ENCODE measurements around the gene INHA. TPM values are rescaled to one million over a fixed set of nuclear protein-coding genes. Genes with fewer than 3 reads are reported as not detected.
A peak's percentile ranks its signal among the peaks of the same experiment; 100 is the strongest.

The INHA gene
- total RNA-seq, 4 donors from 2014 or later = not detected

DNA sequence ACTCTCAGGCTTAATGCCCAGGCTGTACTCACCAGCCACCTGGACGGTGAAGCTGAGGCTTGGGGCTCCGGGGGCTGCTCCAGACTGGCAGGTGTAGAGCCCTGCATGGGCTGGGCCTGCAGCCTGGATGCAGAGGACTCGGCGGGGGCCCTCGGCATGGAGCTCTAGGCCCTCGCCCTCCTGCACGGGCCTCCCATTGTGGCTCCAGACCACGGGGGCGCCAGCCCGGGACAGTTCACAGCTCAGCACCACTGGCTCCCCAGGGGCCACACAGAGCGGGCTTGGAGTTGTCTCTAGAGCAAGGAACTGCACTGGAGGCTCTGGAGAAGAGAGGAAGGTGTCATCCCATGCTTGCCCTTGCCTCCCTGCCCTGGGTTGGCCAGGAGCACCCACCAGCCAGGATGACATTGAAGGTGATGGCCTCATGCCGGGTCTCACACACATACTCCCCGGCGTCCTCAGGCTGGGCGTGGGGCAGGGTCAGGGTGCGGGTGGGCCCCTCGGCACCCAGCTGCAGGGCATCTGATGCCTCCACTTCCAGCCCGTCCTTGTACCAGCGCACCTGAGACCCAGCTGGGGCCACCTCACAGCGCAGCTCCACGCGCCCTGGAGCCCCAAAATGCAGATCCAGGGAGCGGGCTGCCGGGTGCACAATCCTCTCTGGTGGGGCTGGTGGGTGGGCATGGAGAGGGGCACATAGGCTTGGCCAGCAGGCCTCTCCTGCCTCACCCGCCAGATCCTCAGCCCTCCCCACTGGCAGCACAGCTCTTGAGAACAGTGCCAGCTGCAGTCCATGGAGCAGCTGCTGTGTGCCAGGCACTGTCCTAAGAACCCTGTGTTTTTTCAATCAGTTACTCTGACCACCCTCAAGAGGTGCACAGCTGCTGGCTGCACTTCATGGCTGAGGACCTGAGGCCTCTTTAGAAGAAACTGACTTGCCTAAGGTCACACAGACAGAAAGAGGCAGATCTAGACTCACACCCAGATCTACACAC is 14.0 kb upstream of the INHA start:
- DNase-seq = no peak
- peaks cover 0 to 6% (median 0%) of the 10 kb centered on the region in 4 donors for H3K4me1 ChIP-seq
- no peak overlapping the region for H3K27ac ChIP-seq
- H3K4me3 ChIP-seq = no peak overlapping the region
- no peaks in the 10 kb centered on the region for H3K36me3 ChIP-seq
- TF ChIP-seq POLR2A (IDR thresholded peaks at IDR 0.05) (no peak), CTCF (IDR thresholded peaks at IDR 0.05) (no peak)
- no peaks in the 10 kb centered on the region for H3K27me3 ChIP-seq
- no peaks in the 10 kb centered on the region for H3K9me3 ChIP-seq

GRCh38 chr2:219559156-219559915 is 12.8 kb upstream of the INHA start:
- Histone ChIP-seq H3K27ac (no peak overlapping the region), H3K27me3 (no peaks in the 10 kb centered on the region), H3K9me3 (no peaks in the 10 kb centered on the region), H3K4me3 (no peak overlapping the region), H3K4me1 (no peaks in the 10 kb centered on the region), H3K36me3 (no peaks in the 10 kb centered on the region)
- peak in 1 of 3 donors; percentile 31 for DNase-seq
- TF ChIP-seq CTCF (IDR thresholded peaks at IDR 0.05) (no peak), POLR2A (IDR thresholded peaks at IDR 0.05) (no peak)

DNA sequence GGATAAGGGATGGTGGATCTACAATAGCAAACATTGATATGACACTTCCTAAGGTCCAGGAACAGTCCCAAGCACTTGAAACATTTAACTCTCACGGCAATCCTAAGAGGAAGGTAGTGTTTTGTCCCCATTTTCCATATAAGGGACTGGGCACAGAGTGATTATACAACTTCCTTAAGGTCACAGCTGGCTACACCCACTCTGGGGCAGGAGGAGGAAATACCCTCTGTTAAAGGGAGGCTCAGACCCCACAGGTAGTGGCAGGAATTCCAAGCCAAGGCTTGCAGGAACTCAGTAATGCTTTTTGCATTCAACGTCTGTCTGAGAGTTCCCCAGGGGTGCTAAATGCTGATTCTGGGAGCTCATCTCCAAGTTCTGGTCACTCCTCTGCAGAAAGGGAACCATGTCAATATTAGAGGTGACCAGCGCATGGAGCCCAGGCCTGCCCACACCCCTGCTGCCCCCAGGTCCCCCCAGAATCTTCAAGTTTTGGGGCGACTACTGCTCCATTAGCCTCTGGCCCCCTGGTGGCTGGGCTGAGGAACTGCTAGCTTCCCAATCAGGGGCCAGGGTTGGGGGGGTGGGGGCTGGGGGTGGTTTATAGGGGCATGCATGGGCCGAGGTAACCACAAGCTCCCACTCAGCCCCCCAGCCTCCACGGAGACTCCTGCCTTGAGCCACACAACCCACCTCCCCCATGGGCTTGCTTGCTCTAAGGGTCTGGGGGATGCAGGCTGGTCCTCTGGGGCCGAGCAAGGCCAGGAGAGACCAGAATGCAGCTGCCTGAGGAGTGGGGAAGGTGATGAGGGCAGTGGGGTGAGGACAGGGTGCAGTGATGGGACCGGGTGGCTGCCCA is 11.8 kb upstream of the INHA start:
- Histone ChIP-seq H3K9me3 (no peaks in the 10 kb centered on the region), H3K27ac (no peak overlapping the region), H3K36me3 (no peaks in the 10 kb centered on the region), H3K4me1 (no peaks in the 10 kb centered on the region), H3K27me3 (no peaks in the 10 kb centered on the region), H3K4me3 (no peak overlapping the region)
- peak in 1 of 3 donors; percentile 44 for DNase-seq
- TF ChIP-seq POLR2A (IDR thresholded peaks at IDR 0.05) (no peak), CTCF (IDR thresholded peaks at IDR 0.05) (peak in 5 of 6 experiments; percentile 30 to 74 (median 43))

GRCh38 chr2:219560893-219561178 is 11.3 kb upstream of the INHA start:
- Histone ChIP-seq H3K4me3 (no peak overlapping the region), H3K27me3 (no peaks in the 10 kb centered on the region), H3K4me1 (no peaks in the 10 kb centered on the region), H3K9me3 (no peaks in the 10 kb centered on the region), H3K27ac (no peak overlapping the region), H3K36me3 (no peaks in the 10 kb centered on the region)
- TF ChIP-seq CTCF (IDR thresholded peaks at IDR 0.05) (no peak), POLR2A (IDR thresholded peaks at IDR 0.05) (no peak)
- no peak for DNase-seq

All from Peyer's patch (tissue), 4 donors.